Natural killer cell treated with Interleukin-12 subunit alpha and Interleukin-12 subunit beta and Interleukin-15 and Interleukin-18, amount 100 ng/mL, for 72 hours (primary cell): ENCODE measurements around the gene GJA3. TPM values are rescaled to one million over a fixed set of nuclear protein-coding genes. Genes with fewer than 3 reads are reported as not detected.
"Not testable (repeated sequence)": the region's sequence is repeated elsewhere in the genome, so short reads cannot be mapped to it uniquely, and the experiment has no call there.

Experiments
- ATAC-seq, 2 donors: fragments of 150-1000 bp; cut with Tn5 transposase in 1 of 2; sonication (Bioruptor Pico), chemical (Tn5 transposase) in 1 of 2; 2 replicates each; pipeline ENCODE4 v1.10.0; 2021
- DNase-seq: peaks from one replicate; pipeline ENCODE4 v3.0.0; 2022; ENCODE audit warnings: low spot score
- H3K27ac Mint-ChIP-seq, 2 donors: 1 replicate in 1 of 2; 2 replicates in 1 of 2; pipeline ENCODE4 v1.8.0; 2022; ENCODE audit warnings: mixed read lengths in 2 of 2, mild to moderate bottlenecking in 1 of 2, moderate library complexity in 1 of 2
- H3K27me3 Mint-ChIP-seq, 2 donors: 1 replicate in 1 of 2; 2 replicates in 1 of 2; pipeline ENCODE4 v1.8.0; 2022; ENCODE audit warnings: mixed read lengths in 2 of 2
- H3K36me3 Mint-ChIP-seq: one replicate; pipeline ENCODE4 v1.8.0; 2022; ENCODE audit warnings: mixed read lengths
- H3K4me1 Mint-ChIP-seq, 2 donors: 1 replicate in 1 of 2; 2 replicates in 1 of 2; pipeline ENCODE4 v1.8.0; 2022; ENCODE audit warnings: low read depth in 2 of 2, mixed read lengths in 2 of 2, mild to moderate bottlenecking in 1 of 2
- H3K4me3 Mint-ChIP-seq: one replicate; pipeline ENCODE4 v1.8.0; 2022; ENCODE audit warnings: mixed read lengths
- H3K9me3 Mint-ChIP-seq: 2 replicates; pipeline ENCODE4 v1.8.0; 2022; ENCODE audit warnings: mixed read lengths
- total RNA-seq, 2 donors: library from RNA; stranded (reverse); gene quantifications; one replicate each; pipeline ENCODE4 v1.2.3, GENCODE V29; 2022

The GJA3 gene
- total RNA-seq, 2 donors from 2014 or later, result 0.05 to 0.33 TPM

DNA sequence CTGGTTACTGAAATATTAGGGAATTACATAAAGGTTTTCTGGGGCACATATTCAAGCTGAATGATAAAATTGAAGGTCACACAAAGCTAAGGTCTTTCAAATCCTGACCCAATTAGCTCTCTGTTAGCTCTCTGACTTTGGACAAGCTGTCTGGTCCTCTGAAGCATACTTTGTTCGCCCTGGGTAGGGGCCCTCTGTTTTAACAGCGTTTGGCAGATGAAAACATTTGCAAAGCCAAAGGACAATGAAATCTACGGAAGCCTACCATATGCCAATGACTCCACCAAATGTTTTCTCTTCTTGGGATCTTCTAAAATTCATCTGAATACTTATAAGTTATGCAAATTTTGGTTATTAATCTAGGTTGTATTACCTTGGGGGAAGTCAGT lies 14.5 kb upstream of the GJA3 start:
- no peak for ATAC-seq
- Mint-ChIP-seq H3K27me3 (peaks cover 61 to 81% of the 10 kb centered on the region in 2 donors), H3K36me3 (no peaks in the 10 kb centered on the region), H3K4me1 (peaks cover 0 to 10% of the 10 kb centered on the region in 2 donors), H3K27ac (no peak overlapping the region), H3K9me3 (no peaks in the 10 kb centered on the region), H3K4me3 (no peak overlapping the region)
- DNase-seq, result no peak

DNA sequence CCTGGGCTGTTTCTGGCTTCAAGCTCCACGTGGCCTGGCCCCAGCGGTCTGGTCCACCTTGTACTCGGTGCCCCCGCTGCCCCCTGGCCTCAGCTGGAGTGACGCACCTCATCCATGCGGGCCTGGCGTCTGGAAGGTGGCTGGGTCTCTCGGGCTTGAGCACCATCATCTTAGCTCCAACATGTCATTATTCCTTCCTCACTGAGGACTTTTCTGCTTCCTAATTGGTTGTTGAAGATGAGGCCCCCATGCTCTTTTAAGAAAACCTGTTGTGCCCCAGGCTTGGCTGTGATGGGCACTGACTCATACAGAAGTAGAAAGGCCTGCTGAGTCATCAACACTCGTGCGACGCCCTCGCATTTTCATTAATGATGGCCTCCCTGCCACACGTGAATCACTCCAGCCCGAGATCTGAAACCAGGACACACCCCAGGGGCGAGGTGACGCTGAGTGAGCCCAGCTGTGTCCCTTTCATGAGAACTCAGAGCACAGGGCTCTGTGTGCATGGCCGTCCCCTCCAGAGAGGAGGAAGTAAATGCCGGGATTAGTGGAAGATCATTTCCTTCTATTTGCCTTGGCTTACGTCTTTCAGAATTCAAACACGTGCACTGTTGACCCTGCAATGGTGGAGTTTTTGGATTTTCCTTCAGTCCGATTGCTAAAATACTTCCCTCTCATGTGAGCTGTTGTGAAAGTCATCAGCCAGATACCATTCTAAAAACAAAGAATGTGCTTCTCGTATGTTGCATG lies 14.0 kb upstream of the GJA3 start:
- no peak overlapping the region for H3K4me3 Mint-ChIP-seq

DNA sequence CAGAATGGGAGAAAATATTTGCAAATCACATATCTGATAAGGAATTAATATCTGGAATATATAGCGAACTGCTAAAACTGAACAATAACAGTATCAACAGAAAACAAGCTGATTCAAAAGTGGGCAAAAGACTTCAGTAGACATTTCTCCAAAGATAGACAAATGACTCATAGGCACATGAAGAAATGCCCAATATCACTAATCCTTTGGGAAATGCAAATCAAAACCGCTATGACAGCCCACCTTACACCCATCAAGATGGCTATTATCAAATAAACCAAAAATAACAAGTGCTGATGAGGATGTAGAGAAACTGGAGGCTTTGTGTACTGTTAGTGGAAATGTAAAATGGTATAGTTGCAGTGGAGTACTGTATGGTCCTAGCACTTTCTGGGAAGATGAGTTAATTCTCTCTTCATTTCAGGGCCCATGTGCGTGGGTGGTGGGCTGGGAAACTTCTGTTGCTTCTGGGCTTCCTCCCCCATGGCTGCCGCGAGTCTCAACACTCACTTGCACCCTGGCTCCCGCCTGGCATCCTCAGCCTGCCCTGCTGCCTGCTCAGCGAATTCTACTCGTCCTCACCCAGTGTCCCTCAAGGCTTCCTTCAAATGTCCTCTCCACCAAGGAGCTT lies 12.4 kb upstream of the GJA3 start:
- no peaks in the 10 kb centered on the region for H3K36me3 Mint-ChIP-seq

More for the DNA sequence above, 14.0 kb upstream of the GJA3 start:
- no peak overlapping the region for H3K27ac Mint-ChIP-seq
- no peaks in the 10 kb centered on the region for H3K36me3 Mint-ChIP-seq
- ATAC-seq, result peak; percentile 63 to 82
- H3K27me3 Mint-ChIP-seq, result peaks cover 62 to 80% of the 10 kb centered on the region in 2 donors
- no peak for DNase-seq
- H3K4me1 Mint-ChIP-seq, result peaks cover 0 to 10% of the 10 kb centered on the region in 2 donors
- no peaks in the 10 kb centered on the region for H3K9me3 Mint-ChIP-seq

DNA sequence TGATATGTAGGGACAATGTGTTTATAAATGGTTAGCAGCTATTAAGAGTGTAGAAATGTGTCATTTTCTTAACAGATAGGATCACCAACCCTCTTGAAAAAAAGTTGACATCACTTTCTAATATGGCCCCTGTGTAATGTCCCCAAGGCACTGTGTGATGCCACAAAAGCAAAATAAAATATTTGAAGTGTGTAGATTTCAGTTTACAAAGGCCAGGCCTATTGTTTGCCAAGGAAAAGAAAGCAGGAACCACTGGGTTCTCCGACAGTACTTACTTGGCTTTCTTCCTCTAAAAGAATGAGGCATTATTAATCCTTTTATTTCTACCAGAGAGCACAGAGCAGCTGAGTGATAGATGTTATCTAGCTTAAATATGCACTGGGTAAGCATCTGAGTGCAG lies 10.5 kb upstream of the GJA3 start:
- no peaks in the 10 kb centered on the region for H3K9me3 Mint-ChIP-seq
- no peaks in the 10 kb centered on the region for H3K36me3 Mint-ChIP-seq
- H3K4me1 Mint-ChIP-seq, result peaks cover 0 to 6% of the 10 kb centered on the region in 2 donors
- H3K27ac Mint-ChIP-seq, result no peak overlapping the region
- no peak for DNase-seq
- no peak for ATAC-seq
- H3K4me3 Mint-ChIP-seq, result no peak overlapping the region
- H3K27me3 Mint-ChIP-seq, result peaks cover 51 to 74% of the 10 kb centered on the region in 2 donors

More for the DNA sequence above, 12.4 kb upstream of the GJA3 start:
- ATAC-seq, result no peak
- Mint-ChIP-seq H3K27ac (no peak overlapping the region), H3K4me1 (peaks cover 0 to 10% of the 10 kb centered on the region in 2 donors), H3K4me3 (no peak overlapping the region), H3K27me3 (peaks cover 58 to 74% of the 10 kb centered on the region in 2 donors), H3K9me3 (no peaks in the 10 kb centered on the region)
- no peak for DNase-seq

DNA sequence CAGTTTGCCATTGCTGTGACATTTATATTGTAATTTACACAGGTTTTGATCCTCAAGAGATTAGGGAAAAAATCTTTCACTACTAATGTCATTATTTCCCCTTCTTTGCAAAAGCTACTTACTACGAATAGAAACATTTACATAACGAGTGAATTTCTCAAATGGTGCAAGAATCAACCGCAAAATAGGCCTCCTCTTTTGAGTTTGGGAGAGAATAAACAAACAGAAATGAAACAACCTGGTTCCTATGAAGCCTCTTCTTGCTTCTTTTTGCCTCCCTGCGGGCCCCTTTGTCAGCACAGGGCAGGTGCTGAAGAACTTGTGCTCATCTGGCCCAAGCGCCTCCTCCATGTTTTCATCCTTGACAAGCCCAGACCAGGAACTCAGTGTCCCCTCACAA lies 10.1 kb upstream of the GJA3 start:
- DNase-seq (no peak), ATAC-seq (no peak)
- Mint-ChIP-seq H3K27me3 (peaks cover 50 to 74% of the 10 kb centered on the region in 2 donors), H3K4me3 (no peak overlapping the region), H3K27ac (no peak overlapping the region), H3K9me3 (no peaks in the 10 kb centered on the region), H3K4me1 (peaks cover 0 to 6% of the 10 kb centered on the region in 2 donors), H3K36me3 (no peaks in the 10 kb centered on the region)

DNA sequence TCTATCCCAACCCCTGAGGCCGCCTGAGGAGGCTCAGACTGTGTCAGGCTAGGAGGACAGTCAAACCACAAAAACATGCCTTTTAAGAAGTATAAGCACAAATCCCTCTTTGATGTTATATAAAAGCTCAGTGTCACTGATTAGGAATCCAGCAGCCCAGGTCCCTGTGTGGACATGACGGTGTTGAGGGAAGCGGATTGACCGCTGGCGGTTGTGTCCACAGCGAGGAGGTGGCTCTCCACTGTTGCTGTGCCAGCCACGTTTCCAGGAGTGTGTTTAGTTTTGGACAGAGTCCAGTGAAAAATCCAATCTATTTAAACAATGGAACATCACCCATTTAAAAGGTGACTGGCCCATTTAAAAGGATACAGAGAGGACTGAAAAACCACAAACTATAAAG lies 7.5 kb upstream of the GJA3 start:
- peaks cover 34 to 64% of the 10 kb centered on the region in 2 donors for H3K27me3 Mint-ChIP-seq
- no peaks in the 10 kb centered on the region for H3K9me3 Mint-ChIP-seq
- peaks cover 0 to 2% of the 10 kb centered on the region in 2 donors for H3K4me1 Mint-ChIP-seq
- ATAC-seq (no peak), DNase-seq (no peak)
- H3K27ac Mint-ChIP-seq, result no peak overlapping the region
- no peak overlapping the region for H3K4me3 Mint-ChIP-seq
- no peaks in the 10 kb centered on the region for H3K36me3 Mint-ChIP-seq

DNA sequence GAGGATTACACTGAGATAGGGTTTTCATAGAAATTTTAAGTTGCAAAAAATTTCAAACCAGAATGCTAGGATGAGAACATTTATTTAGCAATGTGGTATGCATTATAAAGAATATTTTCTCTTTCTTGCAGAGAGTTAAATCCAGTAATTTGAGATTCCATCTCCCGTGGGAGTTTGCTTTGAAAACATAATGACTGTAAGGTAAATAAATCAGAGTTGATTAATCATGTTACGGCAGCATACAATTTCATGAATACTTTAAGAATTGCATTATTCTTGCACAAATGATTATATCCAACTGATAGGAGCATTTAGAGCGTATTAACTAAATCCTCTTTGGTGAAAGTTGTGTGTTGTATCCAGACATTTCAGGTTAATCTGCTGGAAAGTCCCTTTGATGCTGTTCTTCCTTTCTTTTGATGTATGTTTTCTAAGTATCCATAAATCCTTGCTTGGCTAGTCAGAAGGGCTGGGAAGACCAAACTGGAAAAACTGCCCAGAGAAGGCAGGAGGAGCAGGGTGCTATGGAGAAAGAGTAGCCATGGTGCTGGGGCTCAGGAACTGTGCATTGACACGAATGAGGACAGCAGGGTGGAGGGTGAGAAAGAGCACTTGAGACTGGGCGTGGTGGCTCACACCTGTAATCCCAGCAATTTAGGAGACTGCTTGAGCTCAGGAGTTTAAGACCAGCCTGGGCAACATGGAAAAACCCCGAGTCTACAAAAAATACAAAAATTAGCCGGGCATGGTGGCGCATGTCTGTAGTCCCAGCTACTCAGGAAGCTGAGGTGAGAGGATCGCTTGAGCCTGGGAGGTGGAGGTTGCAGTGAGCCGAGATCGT lies 4.8 kb upstream of the GJA3 start:
- ATAC-seq, result no peak
- Mint-ChIP-seq H3K4me1 (peaks cover 0 to 4% of the 10 kb centered on the region in 2 donors), H3K9me3 (no peaks in the 10 kb centered on the region), H3K27ac (no peak overlapping the region), H3K36me3 (no peaks in the 10 kb centered on the region), H3K27me3 (peaks cover 32 to 59% of the 10 kb centered on the region in 2 donors), H3K4me3 (no peak overlapping the region)
- no peak for DNase-seq

DNA sequence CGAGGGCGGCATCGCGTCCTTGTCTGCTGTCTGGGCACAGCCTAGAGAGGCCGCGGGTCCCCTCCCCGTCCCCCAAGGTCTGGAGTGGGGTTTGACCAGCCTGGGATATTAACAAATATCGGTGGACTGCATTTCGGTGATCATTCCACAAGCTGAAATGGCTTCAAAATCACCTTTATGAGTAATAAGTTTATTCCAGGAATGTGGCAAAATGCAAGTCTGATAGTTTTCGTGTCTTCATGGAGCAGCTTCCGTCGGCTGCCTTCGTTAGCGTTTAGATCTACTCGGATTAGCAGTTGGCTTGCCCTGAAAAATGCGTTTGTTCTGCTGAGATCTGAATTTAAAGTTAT lies 1.1 kb upstream of the GJA3 start:
- no peak for ATAC-seq
- Mint-ChIP-seq H3K27me3 (peaks cover 34 to 62% of the 10 kb centered on the region in 2 donors), H3K4me3 (peak overlapping the region; percentile 64), H3K9me3 (no peaks in the 10 kb centered on the region), H3K4me1 (peaks cover 8% of the 10 kb centered on the region in 2 donors), H3K36me3 (no peaks in the 10 kb centered on the region), H3K27ac (no peak overlapping the region)
- no peak for DNase-seq

DNA sequence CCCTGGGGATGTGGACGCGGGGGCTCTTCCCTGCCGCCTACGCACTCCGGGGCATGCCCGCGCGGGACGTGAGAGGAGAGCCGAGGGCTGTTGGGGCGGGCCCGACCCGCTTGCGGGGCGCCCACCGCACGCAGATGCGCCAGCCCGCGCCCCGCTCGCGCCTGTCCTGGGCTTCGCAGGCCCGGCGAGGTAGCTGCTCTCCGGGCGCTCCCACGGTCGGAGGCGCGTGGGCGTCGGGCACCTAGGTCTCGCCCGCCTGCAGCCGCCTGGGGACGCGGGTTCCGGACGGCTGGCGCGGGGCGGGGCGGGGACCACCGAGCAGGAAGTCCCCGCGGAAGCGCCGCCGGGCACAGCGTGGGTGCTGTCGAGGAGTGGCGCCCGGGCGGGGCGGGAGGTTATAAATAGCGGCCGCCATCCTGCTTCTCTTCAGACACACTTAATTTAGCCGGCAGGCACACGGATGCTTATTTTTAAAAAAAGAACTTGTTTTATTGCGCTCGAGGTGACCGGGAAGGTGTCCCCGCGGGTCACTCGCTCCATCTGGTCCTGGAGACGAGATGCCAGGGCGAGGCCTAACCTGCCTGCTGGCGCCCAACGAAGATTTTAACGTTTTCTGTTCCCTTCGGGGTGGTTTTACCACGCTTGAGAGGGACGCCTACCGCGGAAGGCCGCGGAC lies 561 bp upstream of the GJA3 start:
- Mint-ChIP-seq H3K9me3 (no peaks in the 10 kb centered on the region), H3K4me1 (peaks cover 8% of the 10 kb centered on the region in 2 donors), H3K27ac (no peak overlapping the region), H3K4me3 (peak overlapping the region; percentile 64), H3K27me3 (peaks cover 31 to 58% of the 10 kb centered on the region in 2 donors), H3K36me3 (no peaks in the 10 kb centered on the region)
- ATAC-seq (peak; percentile 74 to 81), DNase-seq (peak; percentile 70)

DNA sequence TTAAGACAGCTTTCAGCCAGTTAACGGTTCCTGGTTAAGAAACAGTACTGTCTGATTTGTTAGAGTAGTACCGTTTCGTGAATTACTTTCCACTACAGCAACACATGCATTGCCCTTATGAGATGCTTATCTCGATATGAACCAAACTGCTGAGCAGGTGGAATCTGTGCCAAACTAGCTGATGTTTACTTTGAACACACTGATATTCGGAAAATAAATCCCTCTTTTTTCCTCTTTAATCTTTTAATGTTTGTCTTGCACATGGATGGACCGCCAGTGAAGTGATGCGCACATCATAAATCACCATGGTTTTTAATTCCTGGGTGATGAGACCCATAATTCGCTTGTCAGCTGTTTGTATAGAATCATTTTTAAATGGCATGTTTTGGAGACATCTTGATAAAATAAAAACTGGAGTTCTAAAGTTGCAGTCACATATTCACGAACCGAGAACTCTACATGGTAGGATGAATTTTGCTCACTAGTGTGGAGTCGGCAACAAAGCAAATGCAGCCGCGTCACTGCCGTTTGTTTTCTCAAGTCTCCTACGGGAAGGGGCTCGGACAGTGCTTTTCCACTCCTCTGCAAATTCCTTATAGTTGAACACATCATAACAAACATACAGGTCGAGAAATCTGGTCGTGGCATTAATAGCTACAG lies 1.1 kb downstream of the GJA3 start:
- Mint-ChIP-seq H3K4me1 (peaks cover 8% of the 10 kb centered on the region in 2 donors), H3K9me3 (no peaks in the 10 kb centered on the region), H3K27me3 (peaks cover 28 to 52% of the 10 kb centered on the region in 2 donors), H3K27ac (no peak overlapping the region), H3K36me3 (no peaks in the 10 kb centered on the region), H3K4me3 (peak overlapping the region; percentile 77)
- ATAC-seq (no peak), DNase-seq (no peak)

DNA sequence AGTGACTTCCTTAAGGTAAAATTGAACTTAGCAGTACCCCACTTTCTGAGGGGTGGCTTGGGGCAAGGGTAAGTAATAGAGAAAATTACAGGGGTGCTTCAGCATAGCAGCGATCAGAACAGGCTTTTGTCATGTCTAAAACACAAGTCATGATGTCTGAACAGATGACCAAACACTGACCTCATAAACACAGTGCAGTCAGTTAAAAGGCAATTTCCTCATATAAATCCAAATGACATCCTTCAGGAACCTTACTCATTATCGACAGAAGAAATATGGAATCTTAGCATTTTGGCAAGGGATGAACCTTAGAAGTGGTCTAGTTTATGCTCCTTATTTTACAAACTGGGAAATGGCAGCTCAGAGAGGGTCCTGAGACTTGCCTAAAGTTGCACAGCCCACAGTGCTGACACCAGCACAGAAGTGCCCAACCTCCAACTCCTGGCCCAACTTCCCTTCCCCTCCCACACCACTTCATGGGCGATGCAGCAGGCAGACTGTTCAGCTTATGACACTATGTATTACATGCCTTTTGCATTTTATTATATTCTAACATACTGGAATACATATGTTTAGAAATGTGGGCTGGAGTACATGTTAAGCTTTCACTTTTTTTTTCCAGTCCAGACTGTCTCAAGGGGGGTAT lies 3.6 kb downstream of the GJA3 start:
- H3K27ac Mint-ChIP-seq, result no peak overlapping the region
- no peaks in the 10 kb centered on the region for H3K36me3 Mint-ChIP-seq
- no peaks in the 10 kb centered on the region for H3K9me3 Mint-ChIP-seq
- peaks cover 4 to 8% of the 10 kb centered on the region in 2 donors for H3K4me1 Mint-ChIP-seq
- no peak for ATAC-seq
- H3K4me3 Mint-ChIP-seq, result no peak overlapping the region
- no peak for DNase-seq
- peaks cover 20 to 46% of the 10 kb centered on the region in 2 donors for H3K27me3 Mint-ChIP-seq

DNA sequence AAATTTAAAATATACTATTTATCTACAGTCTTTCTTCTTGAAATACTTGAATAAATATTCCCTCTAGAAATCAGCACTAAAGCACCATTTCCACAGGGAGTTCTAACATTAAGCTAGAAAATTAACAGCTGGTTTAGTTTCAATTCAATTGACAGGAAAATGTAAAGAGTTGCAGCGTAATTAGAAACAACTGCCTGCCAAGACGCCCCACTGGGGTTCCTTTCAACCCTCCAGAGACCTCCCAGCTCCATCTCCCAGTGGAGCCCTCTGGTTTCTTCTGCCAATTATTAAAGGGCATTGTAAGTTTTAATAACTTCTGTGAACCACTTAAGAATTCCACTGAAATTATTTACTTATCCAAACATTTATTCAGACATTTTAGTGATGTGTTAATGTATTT lies 4.2 kb downstream of the GJA3 start:
- Mint-ChIP-seq H3K4me3 (no peak overlapping the region), H3K36me3 (no peaks in the 10 kb centered on the region), H3K9me3 (no peaks in the 10 kb centered on the region), H3K27me3 (peaks cover 20 to 44% of the 10 kb centered on the region in 2 donors), H3K27ac (no peak overlapping the region), H3K4me1 (peaks cover 4 to 8% of the 10 kb centered on the region in 2 donors)
- no peak for DNase-seq
- ATAC-seq, result no peak

DNA sequence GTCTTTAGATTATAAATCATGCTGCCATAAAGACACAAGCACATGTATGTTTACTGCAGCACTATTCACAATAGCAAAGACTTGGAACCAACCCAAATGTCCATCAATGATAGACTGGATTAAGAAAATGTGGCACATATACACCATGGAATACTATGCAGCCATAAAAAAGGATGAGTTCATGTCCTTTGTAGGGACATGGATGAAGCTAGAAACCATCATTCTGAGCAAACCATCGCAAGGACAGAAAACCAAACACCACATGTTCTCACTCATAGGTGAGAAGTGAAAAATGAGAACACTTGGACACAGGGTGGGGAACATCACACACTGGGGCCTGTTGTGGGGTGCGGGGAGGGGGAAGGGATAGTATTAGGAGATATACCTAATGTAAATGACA lies 7.6 kb downstream of the GJA3 start:
- H3K27me3 Mint-ChIP-seq, result peaks cover 29 to 53% of the 10 kb centered on the region in 2 donors
- not testable (repeated sequence) for H3K9me3 Mint-ChIP-seq, ATAC-seq, H3K4me3 Mint-ChIP-seq, DNase-seq, H3K4me1 Mint-ChIP-seq, H3K36me3 Mint-ChIP-seq, H3K27ac Mint-ChIP-seq
